ENCODE data around the gene ATP6V1G3.

ATP6V1G3 gene

DNA sequence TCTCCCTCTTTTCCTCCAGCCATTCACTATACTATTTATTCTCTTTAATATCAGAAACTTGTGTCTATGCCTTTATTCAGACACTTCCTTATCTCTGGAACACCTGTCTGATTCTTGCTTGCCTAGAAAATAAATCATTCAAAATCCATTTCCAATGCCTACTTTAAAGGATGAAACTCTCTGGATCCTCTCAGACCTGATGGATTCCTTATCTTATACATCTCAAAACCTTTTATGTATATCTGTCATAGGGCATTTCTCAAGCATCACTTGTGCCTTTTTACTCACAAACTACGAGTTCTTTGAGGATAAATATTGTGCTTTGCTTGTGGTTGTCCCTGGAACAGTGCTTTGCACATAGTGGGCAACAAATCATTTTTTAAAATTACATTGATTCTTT lies 3.8 kb upstream of the ATP6V1G3 start:
- DNase-seq (ENCODE audit: low read depth), result no peak
- H3K4me3 ChIP-seq (ENCODE audit: low read depth, low read length), result no peak overlapping the region
- TF ChIP-seq, protein P1, sequence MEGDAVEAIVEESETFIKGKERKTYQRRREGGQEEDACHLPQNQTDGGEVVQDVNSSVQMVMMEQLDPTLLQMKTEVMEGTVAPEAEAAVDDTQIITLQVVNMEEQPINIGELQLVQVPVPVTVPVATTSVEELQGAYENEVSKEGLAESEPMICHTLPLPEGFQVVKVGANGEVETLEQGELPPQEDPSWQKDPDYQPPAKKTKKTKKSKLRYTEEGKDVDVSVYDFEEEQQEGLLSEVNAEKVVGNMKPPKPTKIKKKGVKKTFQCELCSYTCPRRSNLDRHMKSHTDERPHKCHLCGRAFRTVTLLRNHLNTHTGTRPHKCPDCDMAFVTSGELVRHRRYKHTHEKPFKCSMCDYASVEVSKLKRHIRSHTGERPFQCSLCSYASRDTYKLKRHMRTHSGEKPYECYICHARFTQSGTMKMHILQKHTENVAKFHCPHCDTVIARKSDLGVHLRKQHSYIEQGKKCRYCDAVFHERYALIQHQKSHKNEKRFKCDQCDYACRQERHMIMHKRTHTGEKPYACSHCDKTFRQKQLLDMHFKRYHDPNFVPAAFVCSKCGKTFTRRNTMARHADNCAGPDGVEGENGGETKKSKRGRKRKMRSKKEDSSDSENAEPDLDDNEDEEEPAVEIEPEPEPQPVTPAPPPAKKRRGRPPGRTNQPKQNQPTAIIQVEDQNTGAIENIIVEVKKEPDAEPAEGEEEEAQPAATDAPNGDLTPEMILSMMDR (IDR thresholded peaks at IDR 0.05; ENCODE audit: low read depth, low read length, missing control alignments), result no peak
- in situ Hi-C loops (cut with HindIII; ENCODE audit: low sequenced_read_pairs), result no loop called here

DNA sequence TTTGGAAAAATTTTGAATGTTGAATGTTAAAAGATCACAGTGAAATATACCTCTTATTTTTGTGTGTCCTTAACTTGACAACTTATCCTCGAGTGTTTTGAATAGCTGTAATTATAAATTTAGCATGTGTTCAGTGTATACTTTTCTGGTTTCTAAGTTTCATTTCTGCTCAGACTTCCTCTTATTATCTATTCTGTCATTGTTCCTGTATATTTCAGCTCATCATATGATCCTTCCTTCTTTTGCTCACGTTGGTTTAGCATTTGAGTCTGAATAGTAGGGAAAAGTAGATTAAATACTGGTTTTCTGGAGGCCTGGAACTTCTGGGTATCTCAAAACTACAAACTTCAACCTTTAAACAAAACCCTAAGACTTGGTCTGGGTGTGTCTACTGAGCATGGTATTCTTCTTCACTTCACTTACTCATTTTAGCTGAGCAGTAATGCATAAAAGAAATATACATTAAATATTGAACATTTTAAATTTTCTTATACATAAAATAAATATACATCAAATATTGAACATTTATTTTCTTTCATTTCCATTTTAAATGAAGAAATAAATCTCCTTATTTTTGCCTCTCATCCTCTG lies 3.3 kb upstream of the ATP6V1G3 start:
- TF ChIP-seq, protein P1 (IDR thresholded peaks at IDR 0.05; ENCODE audit: low read depth, low read length, missing control alignments), result no peak
- no peak overlapping the region for H3K4me3 ChIP-seq (ENCODE audit: low read depth, low read length)
- DNase-seq (ENCODE audit: low read depth), result no peak
- in situ Hi-C loops (cut with HindIII; ENCODE audit: low sequenced_read_pairs), result no loop called here

DNA sequence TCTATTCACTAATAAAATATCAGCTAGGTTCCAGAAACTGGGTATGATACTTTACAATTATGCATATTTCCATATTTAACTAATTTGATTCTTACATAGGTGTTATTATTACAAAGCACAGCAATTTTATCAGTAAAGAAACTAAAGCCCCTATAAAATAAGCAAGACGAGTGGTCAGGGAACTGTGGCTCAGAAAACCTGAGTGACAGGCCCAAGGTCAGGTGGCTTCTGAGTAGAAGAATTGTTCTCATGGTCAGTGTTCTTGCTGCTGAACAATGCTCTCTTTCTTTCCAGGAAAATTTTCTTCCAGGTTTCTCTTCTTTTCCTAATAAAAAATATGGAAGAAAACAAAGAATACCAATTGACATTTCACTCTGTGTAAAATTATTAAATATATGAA lies 2.2 kb upstream of the ATP6V1G3 start:
- in situ Hi-C loops (cut with HindIII; ENCODE audit: low sequenced_read_pairs), result no loop called here

DNA sequence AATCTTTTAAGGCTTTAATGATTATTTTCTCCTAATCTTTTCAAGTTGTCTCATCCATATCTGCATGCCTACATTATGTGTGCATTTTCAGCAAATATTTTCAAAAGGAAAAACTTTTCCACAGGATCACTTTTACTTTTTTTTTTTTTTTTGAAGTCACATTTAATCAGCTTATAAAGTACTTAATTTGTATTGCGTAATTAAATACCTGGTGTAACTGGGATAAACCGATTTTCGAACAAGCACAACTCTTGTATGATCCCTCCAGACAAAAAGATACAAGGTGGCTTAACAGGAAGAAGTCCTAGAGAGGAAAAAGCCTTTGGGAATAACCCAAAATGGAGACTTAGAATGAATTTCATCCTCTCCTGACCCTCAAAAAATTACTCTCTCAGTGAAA lies 1.3 kb upstream of the ATP6V1G3 start:
- in situ Hi-C loops (cut with HindIII; ENCODE audit: low sequenced_read_pairs), result no loop called here
- TF ChIP-seq, protein P1 (IDR thresholded peaks at IDR 0.05; ENCODE audit: low read depth, low read length, missing control alignments), result no peak
- no peak for DNase-seq (ENCODE audit: low read depth)
- H3K4me3 ChIP-seq (ENCODE audit: low read depth, low read length), result no peak overlapping the region

More for the DNA sequence above, 2.2 kb upstream of the ATP6V1G3 start:
- no peak overlapping the region for H3K4me3 ChIP-seq (ENCODE audit: low read depth, low read length)
- DNase-seq (ENCODE audit: low read depth), result no peak
- TF ChIP-seq, protein P1 (IDR thresholded peaks at IDR 0.05; ENCODE audit: low read depth, low read length, missing control alignments), result no peak

DNA sequence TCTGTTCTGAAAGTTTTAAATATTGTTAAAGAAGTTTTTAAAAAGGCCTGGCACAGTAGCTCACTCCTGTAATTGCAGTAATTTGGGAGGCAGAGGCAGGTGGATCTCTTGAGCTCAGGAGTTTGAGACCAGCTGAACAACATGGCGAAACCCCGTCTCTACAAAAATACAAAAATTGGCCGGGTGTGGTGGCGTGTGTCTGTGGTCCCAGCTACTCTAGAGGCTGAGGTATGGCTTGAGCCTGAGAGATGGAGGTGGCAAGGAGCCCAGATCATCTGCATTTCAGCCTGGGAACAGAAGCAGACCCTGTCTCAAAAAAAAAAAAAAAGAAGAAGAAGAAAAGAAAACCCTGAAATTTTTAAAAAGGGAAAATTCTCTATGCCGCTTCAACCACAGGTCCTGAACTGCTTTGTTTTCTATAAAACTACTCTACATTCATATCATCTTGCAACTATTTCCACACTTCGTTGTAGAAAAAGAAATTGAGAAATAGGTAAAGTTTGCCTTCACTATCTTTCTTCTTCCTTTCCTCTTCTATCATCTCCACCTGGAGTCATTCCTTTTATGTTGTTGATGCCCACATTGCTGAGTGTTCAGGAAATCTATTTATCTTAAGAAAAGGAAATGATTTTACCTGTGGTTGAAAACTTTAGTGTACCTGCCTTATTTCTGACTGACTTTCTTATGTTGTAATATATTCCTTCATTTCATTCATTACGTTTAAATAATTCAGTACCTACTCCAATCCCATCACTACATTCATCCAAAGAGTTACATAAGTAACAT lies 1.7 kb downstream of the ATP6V1G3 start:
- TF ChIP-seq, protein P1 (IDR thresholded peaks at IDR 0.05; ENCODE audit: low read depth, low read length, missing control alignments), result no peak
- DNase-seq (ENCODE audit: low read depth), result no peak
- in situ Hi-C loops (cut with HindIII; ENCODE audit: low sequenced_read_pairs), result no loop called here
- H3K4me3 ChIP-seq (ENCODE audit: low read depth, low read length), result no peak overlapping the region

DNA sequence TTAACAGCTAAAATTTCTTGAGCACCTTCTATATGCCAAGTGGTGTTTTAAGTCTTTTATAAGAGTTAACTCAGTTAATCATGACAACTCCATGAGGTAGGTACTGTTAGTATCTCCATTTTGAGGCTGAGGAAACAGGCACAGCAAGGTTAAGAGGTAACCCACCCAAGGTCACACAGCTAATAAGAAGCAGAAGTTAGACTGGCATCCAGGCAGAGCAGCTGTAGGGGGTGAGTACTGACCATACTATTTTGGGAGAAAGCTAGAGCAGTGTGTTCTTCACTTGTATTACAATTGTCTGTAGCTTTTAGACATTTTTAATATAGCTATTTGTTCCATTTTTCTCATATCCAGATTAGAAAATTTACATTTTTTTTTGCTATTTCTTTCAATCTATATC lies 4.8 kb downstream of the ATP6V1G3 start:
- no peak for DNase-seq (ENCODE audit: low read depth)
- TF ChIP-seq, protein P1 (IDR thresholded peaks at IDR 0.05; ENCODE audit: low read depth, low read length, missing control alignments), result no peak
- no peak overlapping the region for H3K4me3 ChIP-seq (ENCODE audit: low read depth, low read length)
- in situ Hi-C loops (cut with HindIII; ENCODE audit: low sequenced_read_pairs), result no loop called here
